Hypothalamus (tissue), 51 donors: ENCODE measurements around the gene NUP160.
"Not testable (repeated sequence)": the region's sequence is repeated elsewhere in the genome, so short reads cannot be mapped to it uniquely, and the experiment has no call there.

Source experiments
- DNase-seq, 51 donors: peaks; one replicate each; lab custom pipeline; 2025; lab: John Stamatoyannopoulos, UW

Gene NUP160

DNA sequence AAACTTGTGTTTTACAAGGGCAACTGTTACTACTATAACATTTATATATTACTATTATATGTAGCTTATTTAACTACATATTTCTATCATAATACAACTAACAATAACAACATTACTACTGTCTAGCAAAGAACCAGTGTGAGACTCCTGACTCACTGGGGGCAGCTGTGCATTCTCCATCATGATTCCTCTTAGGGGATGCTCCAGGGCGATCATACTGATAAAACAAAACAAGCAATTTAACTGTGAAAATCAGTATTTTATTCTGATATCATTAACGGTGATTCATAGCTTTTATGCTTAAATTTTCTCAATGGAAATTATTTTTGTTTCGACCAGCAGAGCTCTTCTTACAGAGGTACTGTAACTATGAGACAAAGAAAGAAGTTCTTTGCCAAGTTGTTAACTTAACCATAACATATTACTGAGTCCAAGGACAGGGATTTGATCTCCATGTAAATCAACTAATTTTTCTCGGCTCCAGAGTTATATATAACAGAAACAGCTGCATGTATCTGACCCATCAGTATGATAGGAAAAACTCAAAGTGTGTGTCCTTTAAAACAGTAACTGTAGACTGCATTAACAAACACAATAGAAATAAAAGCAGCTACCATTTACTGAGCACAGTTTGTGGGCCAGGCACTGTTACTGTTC lies 56.2 kb downstream of the NUP160 start:
- no peak for DNase-seq

DNA sequence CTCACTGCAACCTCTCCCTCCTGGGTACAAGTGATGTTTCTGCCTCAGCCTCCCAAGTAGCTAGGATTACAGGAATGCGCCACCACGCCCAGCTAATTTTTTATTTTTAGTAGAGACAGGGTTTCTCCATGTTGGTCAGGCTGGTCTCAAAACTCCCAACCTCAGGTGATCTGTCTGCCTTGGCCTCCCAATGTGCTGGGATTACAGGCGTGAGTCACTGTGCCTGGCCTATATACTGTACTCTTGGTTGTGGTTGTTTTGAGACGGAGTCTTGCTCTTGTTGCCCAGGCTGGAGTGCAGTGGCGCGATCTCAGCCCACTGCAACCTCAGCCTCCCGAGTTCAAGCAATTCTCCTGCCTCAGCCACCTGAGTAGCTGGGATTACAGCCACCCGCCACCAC lies 58.1 kb downstream of the NUP160 start:
- not testable (repeated sequence) for DNase-seq

DNA sequence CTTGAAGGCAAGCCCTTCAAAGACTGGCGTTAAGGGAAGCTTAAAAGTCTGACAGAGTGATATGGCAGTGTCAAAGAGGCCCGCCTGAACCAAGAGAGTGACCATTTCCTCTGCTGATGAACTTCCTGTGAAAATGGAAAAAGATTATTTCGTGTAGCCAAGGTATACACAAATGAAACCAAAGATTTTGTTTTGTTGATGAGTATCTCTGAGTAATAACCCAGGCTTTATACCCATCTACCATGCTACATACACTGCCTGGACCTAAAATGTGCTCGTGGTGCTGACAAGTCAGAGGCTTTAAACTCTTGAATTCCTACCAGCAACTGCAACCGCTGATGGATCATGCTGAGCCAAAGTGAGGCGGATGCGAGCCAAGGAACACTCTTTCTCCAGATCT lies 60.0 kb downstream of the NUP160 start:
- no peak for DNase-seq

DNA sequence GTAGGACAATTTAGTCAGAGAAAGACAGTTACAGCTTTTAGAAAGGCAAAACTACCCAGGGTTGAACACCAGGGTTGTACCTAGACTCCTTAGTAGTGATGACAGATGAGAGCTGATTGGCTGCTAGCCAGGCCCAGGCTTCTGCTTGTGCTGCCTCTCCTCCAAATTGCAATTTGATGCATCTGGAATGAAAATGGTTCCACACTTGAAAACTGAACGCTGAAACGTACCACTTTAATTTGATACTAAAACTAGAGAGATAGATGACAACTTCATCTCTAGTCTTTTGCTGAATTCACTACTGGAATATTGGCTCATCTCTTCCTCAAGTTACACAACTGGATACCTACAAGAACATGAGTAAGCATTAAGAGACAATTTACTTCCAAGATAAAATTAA lies 61.8 kb downstream of the NUP160 start:
- DNase-seq, result no peak

- DNase-seq, result no peak
These were observed 63.3 kb downstream of the NUP160 start for GRCh38 chr11:47784785-47785381.

DNA sequence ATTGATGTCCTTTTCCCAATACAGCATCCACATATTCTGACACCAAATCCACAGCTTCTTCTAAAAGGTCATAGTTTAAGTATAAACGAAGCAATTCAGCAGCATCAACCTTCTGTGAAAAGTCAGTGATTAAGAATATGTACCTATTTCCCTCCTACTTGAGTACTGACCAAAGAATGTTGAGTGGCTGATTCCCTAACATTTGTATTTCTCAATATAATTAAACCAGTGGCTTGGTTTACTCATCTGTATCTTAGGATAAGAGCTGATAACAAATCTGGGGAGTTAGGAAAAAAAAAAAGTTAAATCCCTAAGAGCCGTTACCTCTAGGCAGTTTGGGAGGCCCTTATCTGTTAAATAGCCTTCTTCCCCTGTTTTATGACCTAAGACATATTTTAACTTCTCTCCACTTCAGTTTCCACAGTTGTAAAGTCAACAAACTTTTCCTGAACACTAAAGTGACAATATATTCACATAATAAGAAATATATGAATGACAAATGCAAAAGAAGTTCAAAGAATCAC lies 65.0 kb downstream of the NUP160 start:
- DNase-seq, result no peak

DNA sequence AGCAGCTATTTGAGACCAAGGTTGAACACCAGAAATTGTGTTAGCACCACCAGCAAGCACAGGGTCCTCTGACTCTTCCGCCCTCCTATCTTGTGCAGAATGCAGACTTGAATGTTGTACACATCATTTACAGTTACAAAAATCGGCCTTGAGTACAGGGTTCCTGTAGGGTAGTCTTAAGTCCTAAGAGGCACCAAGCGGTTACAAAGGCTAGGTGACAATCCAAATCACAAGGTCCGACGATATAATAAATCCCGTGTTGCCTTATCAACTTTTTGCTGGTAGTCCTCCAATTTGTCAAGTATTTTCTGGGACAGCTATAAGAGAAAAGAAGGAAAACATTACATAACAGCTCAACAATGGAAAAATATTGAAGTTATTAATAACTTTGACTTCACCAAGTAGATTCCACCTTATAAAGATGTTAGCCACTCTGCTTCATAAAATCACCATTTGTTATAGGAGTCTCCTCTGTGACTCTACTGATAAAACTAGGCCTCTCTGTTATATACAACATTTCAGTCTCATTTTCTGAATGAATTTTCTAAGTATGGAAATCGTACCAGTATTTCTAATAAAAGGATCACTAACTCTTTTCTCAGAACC lies 69.2 kb downstream of the NUP160 start:
- no peak for DNase-seq

DNA sequence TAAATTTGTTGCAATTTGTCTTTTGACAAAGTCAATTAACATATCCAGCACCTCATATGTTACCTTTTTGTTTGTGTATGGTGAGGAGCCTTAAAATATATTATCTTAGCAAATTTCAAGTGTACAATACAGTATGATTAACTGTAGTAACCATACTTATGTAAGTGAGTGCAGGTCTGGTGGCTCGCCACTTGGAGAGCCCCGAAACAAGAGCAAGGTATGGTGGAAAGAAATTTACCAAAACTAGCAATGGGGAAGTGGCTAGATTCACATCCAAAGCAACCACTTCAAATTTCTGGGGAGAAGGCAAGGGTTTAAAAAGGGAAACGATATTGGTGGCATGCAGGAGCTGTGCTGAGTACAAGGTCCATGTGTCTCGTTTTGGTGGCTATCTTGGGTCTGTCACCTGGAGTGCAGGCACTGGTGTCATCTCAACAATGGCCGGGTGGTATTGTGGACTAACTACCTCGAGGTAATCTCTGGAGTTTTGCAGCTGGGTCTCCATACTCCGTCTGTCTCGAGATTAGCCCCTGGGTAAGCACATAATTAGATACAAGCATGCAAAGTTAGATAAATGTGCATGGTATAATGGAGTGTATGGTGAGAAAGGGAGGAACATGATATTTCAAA lies 72.8 kb downstream of the NUP160 start:
- no peak for DNase-seq

DNA sequence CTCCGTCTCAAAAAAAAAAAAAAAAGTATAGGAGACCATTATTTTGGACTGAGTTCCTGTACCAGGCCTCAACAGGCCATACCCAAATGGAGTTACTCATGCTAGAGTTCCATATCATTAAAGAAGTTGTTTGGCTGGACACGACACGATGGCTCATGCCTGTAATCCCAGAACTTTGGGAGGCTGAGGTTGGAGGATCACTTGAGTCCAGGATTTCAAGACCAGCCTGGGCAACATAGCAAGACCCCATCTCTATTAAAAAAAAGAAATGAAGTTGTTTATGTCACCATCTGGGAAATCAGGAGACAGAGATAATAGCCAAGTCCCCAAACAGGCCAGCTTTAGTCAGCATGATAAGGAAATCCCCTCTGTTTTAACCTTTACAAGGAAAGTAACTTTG lies 74.3 kb downstream of the NUP160 start:
- DNase-seq, result no peak

- not testable (repeated sequence) for DNase-seq
These were observed 78.6 kb downstream of the NUP160 start for GRCh38 chr11:47769556-47769955.

GRCh38 chr11:47768101-47768612 lies 80.0 kb downstream of the NUP160 start:
- peak in 43 of 51 donors; percentile 2 to 84 (median 41) for DNase-seq

DNA sequence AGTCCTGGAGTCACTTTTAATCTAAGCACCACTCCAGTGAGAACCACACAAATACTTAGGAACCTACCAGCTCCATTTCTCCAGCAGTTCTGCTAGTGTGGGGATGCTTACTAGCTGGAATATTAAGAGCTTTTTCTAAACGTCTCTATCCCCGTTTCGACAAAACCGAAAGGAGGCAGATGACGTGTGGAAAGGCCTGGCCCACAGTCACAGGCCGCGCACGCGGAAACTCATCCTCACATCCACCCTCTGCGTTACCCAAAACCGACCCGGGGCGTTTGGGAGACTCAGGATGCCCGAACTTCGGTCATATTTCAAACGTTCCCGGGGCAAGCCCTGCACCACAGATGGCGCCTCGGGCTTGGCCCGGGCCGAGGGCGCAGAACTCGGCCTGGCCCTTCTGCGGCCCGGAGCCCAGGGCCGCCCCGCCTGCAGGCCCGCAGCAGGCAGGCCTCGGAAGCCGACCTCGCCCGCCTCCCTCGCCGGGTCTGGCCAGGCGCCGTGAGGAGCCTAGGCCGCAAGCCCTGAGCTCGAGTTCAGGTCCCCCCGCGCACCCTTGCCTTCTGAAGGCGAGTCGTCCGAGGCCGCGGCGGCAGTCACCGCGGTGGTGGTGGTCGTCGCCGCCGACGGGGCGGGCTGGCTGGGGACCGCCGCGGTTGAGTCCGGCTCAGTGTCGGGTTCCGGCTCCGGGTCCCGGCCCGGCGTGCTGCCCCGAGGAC lies 81.5 kb downstream of the NUP160 start:
- DNase-seq, result peak in 45 of 51 donors; percentile 4 to 86 (median 50)

DNA sequence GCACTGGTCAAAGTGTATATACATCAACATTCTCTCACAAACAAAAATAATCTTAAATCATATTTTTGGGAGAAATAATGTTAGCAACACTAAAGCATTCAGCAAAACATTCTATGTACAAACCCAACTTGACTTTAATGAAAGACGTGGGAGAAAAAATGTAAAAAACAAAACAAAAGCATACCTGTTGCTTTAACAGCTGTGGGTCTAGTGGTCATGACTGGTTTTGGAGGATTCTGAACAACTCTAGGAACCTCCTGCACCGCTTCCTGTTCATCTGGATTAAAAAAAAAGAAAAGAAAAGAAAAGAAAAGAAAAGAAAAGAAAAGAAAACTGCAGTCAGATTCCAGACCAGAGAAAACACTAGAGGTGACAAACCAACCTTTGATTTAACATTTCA lies 83.1 kb downstream of the NUP160 start:
- no peak for DNase-seq

DNA sequence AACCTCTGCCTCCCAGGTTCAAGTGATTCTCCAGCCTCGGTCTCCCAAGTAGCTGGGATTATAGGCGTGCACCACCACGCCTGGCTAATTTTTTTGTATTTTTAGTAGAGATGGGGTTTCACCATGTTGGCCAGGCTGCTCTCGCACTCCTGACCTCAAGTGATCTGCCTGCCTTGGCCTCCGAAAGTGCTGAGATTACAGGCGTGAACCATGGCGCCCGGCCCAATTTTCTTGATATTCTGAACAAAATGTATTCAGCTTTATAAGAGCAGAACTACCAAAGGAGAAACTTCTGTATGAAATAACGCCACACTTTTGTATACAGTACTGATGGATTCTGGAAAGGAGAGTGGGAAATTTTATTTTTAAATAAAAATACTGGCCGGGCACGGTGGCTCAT lies 88.9 kb downstream of the NUP160 start:
- DNase-seq, result not testable (repeated sequence)

DNA sequence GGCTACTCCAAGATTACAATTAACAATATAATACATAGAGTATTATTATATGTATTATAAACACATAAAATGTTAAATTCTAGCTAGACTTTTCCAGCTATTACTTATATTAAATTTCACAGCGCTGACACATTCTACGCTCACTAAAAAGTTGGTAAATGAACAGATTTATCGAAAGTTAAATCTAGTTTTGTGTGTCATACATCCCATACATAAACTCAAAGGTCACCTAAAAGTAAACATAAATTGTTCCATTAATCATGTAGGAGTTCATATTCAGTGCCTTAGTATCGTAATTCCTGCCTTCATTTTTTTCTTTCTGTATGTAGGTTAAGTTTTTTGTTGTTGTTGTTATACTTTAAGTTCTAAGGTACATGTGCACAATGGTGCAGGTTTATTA lies 91.9 kb downstream of the NUP160 start:
- no peak for DNase-seq

DNA sequence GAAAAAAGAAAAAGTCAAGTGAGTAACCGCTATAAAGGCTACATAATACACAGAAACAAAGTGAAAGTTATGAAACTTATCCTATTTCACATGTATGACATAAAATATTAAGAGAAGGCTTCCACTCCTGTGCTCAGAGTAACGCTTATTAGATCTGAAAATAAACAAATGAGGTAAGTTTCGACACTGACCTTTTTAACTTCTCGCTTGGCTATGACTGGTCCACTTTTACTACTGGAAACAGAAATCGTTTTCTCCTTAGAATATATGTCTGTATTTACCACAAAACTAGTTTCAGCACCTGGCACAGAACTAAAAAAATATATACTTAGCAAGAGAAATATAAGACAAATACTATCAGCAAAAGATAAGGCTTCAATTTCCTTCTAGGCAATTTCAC lies 97.4 kb downstream of the NUP160 start:
- DNase-seq, result no peak

- not testable (repeated sequence) for DNase-seq
These were observed 105.7 kb downstream of the NUP160 start for GRCh38 chr11:47742494-47742893.

GRCh38 chr11:47737817-47738216 lies 110.3 kb downstream of the NUP160 start:
- not testable (repeated sequence) for DNase-seq

- no peak for DNase-seq
These were observed 115.9 kb downstream of the NUP160 start for GRCh38 chr11:47732271-47732670.

- no peak for DNase-seq
These were observed 116.7 kb downstream of the NUP160 start for GRCh38 chr11:47731475-47731874.
